ES-I3 (cell line): ENCODE results near the gene CCS.
"Not testable (repeated sequence)": the region's sequence is repeated elsewhere in the genome, so short reads cannot be mapped to it uniquely, and the experiment has no call there.

Experiments used
- H3K36me3 ChIP-seq: 2 replicates; pipeline ENCODE4 v1.6.1; 2013; ENCODE audit warnings: mild to moderate bottlenecking, low read length, control low read depth, moderate library complexity; ENCODE audit not compliant: insufficient read depth
- H3K4me1 ChIP-seq: 2 replicates; pipeline ENCODE4 v1.6.1; 2013; ENCODE audit warnings: mild to moderate bottlenecking, control low read depth, low read length; ENCODE audit not compliant: insufficient read depth
- H3K9ac ChIP-seq: 2 replicates; pipeline ENCODE4 v1.6.1; 2013; ENCODE audit warnings: low read depth, mild to moderate bottlenecking, low read length, moderate library complexity
- H3K9me3 ChIP-seq: 2 replicates; pipeline ENCODE4 v1.6.1; 2013; ENCODE audit warnings: mild to moderate bottlenecking, low read length, moderate library complexity; ENCODE audit not compliant: control insufficient read depth, insufficient read depth

CCS gene

DNA sequence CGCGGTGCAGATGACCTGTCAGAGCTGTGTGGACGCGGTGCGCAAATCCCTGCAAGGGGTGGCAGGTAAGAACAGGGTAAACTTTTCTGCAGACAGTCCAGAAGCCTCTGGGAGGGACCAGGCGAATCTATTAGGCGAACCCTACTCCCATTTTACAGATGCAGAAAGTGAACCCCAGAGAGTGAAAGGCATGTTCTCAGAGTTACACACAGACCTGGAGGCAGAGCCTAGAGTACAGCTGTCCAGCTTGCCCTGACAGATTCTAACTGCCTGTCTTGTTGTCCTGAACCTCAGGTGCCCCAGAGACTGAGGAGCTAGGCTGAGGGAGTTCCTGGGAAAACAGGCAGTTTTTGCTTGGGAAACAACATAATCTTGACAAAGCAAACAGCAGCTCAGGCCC, 665 bp downstream of the CCS start:
- Histone ChIP-seq H3K9ac (peak overlapping the region; percentile 71), H3K4me1 (no peaks in the 10 kb centered on the region), H3K9me3 (no peaks in the 10 kb centered on the region; the same call in 1 of the 2 replicates), H3K36me3 (no peaks in the 10 kb centered on the region)

DNA sequence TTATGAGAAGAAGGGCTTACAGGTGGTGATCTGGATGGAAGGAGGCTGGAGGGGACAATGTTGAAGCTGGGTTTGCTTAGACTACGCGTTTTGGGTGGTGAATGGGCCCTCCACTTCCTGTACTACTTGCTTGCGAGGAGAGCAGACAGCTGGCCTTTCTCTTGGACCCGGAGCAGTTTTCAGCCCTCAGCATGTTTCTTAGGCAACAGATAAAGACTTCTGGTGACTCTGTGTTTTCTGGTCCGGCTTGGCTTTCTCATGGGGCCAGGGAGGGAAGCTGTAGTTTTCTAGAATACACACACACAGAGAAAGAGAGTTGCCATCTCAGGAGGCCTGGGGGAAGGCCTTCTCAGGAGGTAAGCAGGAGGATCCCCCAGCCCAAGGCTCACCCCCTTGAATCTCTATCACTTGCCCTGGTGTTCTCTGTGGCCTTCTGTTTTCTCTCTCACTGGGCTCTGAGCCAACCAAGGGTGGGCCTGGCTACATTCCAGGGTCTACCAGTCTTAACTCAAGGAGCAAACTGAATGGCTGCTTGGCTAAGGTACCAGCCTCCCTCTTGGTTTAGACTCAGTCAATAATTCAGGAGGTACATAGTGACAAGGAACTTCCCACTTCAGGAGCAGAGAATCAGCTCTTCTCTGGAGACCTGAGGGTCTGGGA, 2.4 kb downstream of the CCS start:
- Histone ChIP-seq H3K36me3 (no peaks in the 10 kb centered on the region; the same call in 1 of the 2 replicates), H3K9ac (no peak overlapping the region), H3K9me3 (no peaks in the 10 kb centered on the region), H3K4me1 (no peaks in the 10 kb centered on the region)

DNA sequence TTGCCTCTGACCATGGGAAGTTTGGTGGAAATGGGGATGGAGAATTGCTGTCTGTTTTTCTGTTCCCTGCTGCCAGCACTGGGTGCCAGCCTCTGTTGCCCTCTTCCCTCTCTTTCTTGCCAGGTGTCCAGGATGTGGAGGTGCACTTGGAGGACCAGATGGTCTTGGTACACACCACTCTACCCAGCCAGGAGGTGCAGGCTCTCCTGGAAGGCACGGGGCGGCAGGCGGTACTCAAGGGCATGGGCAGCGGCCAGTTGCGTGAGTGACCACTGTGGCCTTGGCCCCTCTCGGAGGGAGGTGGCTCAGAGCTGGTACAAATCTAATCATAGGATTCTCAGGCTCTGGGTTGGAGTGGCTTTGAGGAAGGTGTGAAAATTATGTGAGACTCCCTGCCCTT, 6.0 kb downstream of the CCS start:
- no peaks in the 10 kb centered on the region; the same call in 1 of the 2 replicates for H3K9me3 ChIP-seq
- peaks cover 3% of the 10 kb centered on the region; the same call in 1 of the 2 replicates for H3K36me3 ChIP-seq
- H3K4me1 ChIP-seq = no peaks in the 10 kb centered on the region
- H3K9ac ChIP-seq = no peak overlapping the region

DNA sequence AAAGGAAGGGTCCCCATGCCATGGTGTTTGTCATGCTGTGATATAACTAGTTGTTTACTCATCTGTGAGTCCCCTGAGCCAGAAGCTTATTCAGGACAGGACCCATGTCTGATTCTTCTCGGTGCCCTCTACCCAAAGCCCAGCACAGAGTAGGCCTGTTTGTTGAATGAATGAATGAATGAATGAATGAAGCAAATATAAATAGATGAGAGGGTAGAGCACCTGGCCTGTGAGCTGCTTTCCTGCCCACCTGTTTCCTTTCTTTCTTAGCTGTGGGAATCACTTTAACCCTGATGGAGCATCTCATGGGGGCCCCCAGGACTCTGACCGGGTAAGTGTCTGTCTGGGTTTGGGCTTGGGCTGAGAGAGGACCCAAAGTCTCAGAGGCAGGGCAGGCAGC, 7.2 kb downstream of the CCS start:
- no peaks in the 10 kb centered on the region for H3K4me1 ChIP-seq
- peaks cover 3% of the 10 kb centered on the region for H3K36me3 ChIP-seq
- no peak overlapping the region for H3K9ac ChIP-seq
- no peaks in the 10 kb centered on the region; the same call in 1 of the 2 replicates for H3K9me3 ChIP-seq

DNA sequence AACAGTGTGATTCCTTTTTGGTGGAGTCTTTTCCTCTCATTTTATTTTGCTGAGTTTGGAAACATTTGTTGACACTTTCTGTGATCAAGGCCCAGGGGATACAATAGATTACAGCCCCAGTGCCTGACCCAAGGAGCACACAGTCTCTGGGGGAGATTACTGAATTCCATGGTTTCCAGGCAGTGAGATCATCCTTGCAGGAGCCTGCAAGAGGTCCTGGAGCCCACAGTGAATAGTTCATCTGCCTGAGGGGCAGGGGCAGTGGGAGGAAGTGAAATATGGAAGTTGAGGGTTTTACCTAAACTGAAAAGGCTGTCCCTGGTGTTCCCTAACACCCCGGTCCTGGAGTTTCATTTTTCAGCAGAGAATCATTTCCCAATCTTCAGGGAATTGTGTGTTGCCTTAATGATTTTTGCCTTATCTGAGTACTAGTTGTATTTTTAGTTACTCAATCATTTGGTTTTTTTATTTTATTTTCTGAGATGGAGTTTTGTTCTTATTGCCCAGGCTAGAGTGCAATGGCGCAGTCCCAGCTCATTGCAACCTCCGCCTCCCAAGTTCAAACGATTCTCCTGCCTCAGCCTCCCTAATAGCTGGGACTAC, 7.7 kb downstream of the CCS start:
- peaks cover 3% of the 10 kb centered on the region for H3K36me3 ChIP-seq
- H3K9ac ChIP-seq = no peak overlapping the region
- no peaks in the 10 kb centered on the region; the same call in 1 of the 2 replicates for H3K9me3 ChIP-seq
- H3K4me1 ChIP-seq = no peaks in the 10 kb centered on the region

DNA sequence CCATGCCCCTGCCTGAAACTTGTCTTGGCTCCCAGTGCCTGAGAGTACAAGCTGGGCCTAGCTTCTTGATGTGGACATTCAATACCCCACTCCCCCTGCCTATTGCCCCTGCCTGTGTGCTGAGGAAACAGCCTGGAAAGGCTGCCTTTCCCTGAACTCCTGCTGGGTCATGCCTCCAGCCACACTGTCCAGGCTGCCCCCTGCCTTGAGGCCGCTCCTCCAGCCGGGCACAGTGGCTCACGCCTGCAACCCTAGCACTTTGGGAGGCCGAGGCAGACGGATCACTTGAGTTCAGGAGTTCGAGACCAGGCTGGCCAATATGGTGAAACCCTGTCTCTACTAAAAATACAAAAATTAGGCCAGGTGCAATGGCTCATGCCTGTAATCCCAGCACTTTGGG, 10.1 kb downstream of the CCS start:
- H3K36me3 ChIP-seq = peaks cover 7% of the 10 kb centered on the region
- H3K4me1 ChIP-seq = no peaks in the 10 kb centered on the region
- no peak overlapping the region for H3K9ac ChIP-seq
- H3K9me3 ChIP-seq = no peaks in the 10 kb centered on the region; the same call in 1 of the 2 replicates

DNA sequence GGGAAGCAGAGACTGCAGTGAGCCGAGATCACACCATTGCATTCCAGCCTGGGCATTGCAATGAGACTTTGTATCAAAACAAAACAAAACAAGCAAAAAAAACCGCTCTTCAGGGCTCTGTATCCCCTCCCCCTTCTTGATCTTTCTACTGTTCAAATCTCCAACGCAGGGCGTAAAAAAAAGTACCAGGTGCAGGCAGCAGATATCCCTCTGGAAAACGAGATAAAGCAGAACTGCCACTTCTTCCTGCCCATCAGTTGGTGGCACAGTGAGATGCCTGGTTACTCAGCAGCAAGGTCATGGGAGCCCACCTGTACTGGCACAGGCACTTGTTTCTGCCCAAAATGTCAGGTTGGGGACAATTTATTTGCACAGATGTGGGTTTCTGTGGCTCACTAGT, 11.2 kb downstream of the CCS start:
- H3K4me1 ChIP-seq = no peaks in the 10 kb centered on the region
- H3K36me3 ChIP-seq = peaks cover 7% of the 10 kb centered on the region; the same call in 1 of the 2 replicates
- H3K9me3 ChIP-seq = no peaks in the 10 kb centered on the region; the same call in 1 of the 2 replicates
- no peak overlapping the region for H3K9ac ChIP-seq

DNA sequence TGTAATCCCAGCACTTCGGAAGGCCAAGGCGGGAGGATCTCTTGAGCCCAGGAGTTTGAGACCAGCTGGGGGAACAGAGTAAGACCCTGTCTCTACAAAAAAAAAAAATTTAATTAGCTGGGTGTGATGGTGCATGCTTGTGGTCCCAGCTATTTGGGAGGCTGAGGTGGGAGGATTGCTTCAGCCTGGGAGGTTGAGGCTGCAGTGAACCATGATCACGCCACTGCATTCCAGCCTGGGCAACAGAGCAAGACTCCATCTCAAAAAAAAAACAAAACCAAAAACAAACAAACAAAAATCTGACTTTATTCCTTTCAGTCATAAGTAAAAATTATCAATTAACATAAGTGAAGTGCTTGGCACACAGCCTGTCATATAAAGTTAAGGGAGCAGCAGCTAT, 13.6 kb downstream of the CCS start:
- not testable (repeated sequence) for H3K4me1 ChIP-seq, H3K9me3 ChIP-seq, H3K36me3 ChIP-seq, H3K9ac ChIP-seq

DNA sequence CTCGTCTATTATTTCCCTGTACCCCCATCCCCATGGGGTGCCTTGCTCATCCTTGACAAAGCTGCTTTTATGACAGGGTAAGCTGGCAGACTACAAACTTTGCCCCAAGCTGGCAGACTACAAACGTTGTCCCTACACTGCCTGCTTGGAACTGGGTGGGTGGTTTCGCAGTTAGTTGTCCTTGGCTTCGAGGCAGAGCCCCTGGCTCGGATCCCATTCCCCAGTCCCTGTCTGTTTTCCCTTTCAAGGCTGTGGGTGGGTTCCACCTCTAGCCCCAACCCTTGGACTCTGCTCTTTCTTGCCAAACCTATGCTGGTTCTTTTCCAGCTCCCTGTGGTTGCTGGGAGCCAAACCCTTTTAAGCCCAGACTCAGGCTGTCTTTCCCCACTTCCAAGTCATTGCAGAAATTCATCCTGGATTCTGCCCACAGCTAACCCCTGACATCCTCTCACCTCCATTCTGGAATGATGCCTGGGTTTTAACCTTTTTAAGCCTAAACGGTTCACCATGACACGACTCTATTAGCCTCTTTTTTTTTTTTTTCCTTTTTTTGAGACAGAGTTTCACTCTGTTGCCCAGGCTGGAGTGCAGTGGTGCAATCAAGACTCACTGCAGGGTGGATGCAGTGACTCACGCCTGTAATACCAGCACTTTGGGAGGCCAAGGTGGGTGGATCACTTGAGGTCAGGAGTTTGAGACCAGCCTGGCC, 14.3 kb downstream of the CCS start:
- Histone ChIP-seq H3K9ac (no peak overlapping the region), H3K4me1 (no peaks in the 10 kb centered on the region), H3K36me3 (peaks cover 5% of the 10 kb centered on the region; the same call in 1 of the 2 replicates), H3K9me3 (no peaks in the 10 kb centered on the region)

DNA sequence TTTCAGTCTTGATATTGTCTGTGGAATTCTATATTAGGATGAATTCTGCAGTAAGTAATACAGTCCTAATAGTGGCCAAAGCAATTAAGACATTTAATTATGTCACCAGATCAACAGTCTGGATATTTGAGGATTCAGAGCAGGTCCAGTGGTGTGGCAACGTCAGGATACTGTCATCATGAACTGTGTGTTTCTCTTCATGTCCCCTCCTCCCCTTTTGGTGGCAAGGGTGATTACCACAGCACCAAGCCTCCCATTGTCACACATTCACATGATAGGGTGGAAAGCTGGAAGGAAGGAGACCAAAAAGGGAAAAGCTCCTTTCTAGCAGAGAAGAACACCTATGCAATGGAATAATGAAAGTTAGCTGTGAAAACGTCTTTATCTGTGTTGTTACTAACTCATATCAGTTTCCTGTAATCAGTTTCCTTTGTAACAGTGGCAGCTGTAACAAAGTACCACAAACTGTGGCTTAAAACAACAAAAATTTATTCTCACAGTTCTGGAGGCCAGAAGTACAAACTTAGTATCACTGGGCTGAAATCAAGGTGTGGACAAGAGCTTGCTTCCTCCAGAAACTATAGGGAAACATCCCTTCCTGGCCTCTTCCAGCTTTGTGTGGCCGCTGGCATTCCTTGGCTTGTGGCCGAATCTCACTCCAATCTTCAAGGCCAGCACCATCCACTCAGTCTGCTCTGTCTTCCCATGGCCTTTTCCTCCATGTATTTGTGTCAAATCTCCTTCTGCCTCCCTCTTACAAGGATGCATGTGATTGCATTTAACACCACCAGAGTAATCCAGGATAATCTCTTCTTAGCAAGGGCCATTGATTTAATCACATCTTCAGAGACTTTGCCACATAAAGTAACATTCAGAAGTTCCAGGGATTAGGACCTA, 17.0 kb downstream of the CCS start:
- Histone ChIP-seq H3K4me1 (no peaks in the 10 kb centered on the region), H3K9ac (no peak overlapping the region), H3K36me3 (peaks cover 4% of the 10 kb centered on the region; the same call in 1 of the 2 replicates), H3K9me3 (no peaks in the 10 kb centered on the region)

DNA sequence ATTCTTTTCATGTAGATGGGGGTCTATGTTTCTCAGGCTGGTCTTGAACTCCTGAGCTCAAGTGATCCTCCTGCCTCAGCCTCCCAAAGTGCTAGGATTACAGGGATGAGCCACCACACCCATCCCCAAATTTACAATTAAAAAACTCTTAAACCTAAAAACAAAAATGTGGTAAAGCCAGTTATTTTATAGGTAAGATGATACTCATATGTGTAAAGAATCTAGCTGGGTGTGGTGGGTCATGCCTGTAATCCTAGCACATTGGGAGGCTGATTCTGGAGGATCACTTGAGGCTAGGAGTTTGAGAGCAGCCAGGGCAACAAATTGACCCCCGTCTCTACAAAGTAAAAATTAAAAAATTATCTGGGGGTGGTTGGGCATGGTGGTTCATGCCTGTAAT, 19.5 kb downstream of the CCS start:
- no peaks in the 10 kb centered on the region for H3K9me3 ChIP-seq
- no peaks in the 10 kb centered on the region for H3K4me1 ChIP-seq
- no peak overlapping the region for H3K9ac ChIP-seq
- no peaks in the 10 kb centered on the region for H3K36me3 ChIP-seq

DNA sequence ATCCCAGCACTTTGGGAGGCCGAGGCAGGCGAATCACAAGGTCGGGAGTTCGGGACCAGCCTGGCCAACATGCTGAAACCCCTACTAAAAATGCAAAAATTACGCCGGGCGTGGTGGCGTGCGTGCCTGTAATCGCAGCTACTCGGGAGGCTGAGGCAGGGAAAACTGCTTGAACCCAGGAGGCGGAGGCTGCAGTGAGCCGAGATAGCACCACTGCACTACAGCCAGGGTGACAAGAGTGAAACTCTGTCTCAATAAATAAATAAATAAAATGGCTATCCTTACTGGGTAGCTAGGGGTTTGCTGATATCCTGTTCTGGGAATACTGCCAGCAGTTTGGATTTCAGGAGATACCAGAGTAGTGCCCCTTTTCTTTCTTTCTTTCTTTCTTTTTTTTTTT, 21.1 kb downstream of the CCS start:
- H3K36me3 ChIP-seq = peaks cover 12% of the 10 kb centered on the region
- H3K9ac ChIP-seq = no peak overlapping the region
- no peaks in the 10 kb centered on the region for H3K9me3 ChIP-seq
- H3K4me1 ChIP-seq = peaks cover 7% of the 10 kb centered on the region; the same call in 1 of the 2 replicates

DNA sequence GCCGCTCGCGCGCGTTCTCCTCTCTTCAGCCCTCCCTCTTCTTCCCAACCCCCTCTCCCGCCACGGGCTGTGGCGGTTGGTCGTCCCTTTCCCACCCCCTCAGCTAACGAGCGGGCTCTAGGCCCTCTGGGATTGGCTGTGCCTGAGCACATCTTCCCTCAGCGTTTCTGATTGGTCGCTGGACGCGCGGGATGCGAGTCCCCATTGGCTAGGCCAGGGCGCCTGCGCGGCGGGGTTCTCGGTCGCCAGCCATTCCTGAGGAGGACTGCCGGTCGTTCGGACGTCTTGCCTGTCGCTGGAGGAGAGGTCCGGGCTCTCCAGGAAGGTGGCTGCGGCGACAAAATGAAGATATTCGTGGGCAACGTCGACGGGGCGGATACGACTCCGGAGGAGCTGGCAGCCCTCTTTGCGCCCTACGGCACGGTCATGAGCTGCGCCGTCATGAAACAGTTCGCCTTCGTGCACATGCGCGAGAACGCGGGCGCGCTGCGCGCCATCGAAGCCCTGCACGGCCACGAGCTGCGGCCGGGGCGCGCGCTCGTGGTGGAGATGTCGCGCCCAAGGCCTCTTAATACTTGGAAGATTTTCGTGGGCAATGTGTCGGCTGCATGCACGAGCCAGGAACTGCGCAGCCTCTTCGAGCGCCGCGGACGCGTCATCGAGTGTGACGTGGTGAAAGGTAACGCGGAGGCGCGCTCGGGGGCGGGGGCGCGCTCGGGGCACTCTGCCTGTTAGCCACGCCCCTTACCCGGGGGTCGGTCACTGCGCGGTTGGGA, 23.6 kb downstream of the CCS start, which contains the start of gene RBM14:
Gene RBM14, plus strand, starts transcription at position 252 of the 776 bp plus-strand sequence. Its CDS starts 91 bp downstream, at position 343.
- Histone ChIP-seq H3K9me3 (no peaks in the 10 kb centered on the region), H3K36me3 (peaks cover 14% of the 10 kb centered on the region), H3K9ac (peak within 1 kb of the TSS; percentile 100), H3K4me1 (peaks cover 7% of the 10 kb centered on the region; the same call in 1 of the 2 replicates)
